Measurements from ENCODE around the gene ZAP70. TPM values are rescaled to one million over a fixed set of nuclear protein-coding genes. Genes with fewer than 3 reads are reported as not detected.

Gene ZAP70
- polyA plus RNA-seq, 1 donor (not counting 4 experiments of a cell fraction or from before 2014, with no cell fraction given): 1.6 TPM

DNA sequence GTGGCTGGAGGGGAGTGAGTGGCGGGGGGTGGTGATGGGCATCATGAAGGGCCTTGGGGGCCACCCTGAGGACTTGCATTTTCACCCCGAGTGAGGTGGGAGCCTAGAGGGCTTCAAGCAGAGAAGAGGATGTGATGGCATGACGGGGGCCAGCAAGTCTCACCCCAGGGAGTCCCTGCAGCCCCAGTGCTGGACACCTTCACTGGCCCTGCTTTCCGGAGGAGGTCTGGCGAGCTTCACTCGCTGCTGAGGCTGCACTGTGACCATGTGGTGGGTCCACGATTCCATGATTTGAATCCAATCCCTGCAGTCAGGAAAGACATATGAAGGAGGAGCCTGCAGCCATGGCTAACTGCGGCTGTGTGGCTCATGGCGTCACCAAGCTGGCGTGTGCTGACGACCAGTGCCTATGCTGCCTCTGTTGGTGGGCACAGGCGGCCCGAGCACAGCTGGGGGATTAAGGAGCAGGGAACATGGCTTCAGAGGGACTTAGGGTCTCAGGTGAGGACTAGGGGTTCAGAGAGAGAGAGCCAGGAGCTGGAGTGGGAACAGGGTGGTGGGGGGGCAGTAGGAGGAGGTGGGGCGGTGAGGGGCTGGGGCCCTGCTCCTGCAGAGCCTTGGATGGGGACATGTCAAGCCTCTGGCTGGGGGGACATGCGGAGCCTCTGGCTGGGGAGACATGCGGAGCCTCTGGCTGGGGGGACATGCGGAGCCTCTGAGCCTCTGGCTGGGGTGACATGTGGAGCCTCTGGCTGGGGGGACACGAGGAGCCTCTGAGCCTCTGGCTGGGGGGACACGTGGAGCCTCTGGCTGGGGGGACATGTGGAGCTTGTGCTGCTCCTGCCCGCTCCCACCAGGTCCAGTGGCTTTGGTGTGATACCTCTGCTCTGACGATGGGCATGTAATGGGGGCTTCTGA is 3.6 kb downstream of the ZAP70 start:
- Histone ChIP-seq H3K9me1 (ENCODE audit: control insufficient read depth, extremely low read depth, insufficient read depth, low read length) (no peaks in the 10 kb centered on the region), H3K4me3 (ENCODE audit: control insufficient read depth in 2 of 3, extremely low read depth in 1 of 3, insufficient read depth in 2 of 3, low read depth in 1 of 3, low read length in 3 of 3) (no peak overlapping the region), H3K4me2 (ENCODE audit: control insufficient read depth, extremely low read depth, insufficient read depth, low read depth, low read length) (no peak overlapping the region), H2AFZ (ENCODE audit: control insufficient read depth, low read length) (no peak overlapping the region), H3K9me3 (ENCODE audit: control insufficient read depth, low read depth, low read length) (no peaks in the 10 kb centered on the region), H3K27me3 (ENCODE audit: control insufficient read depth, extremely low read depth, insufficient read depth, low read length) (peaks cover 3% of the 10 kb centered on the region), H3K36me3 (ENCODE audit: control insufficient read depth in 2 of 2, extremely low read depth in 1 of 2, insufficient read depth in 2 of 2, low read length in 2 of 2) (no peaks in the 10 kb centered on the region), H3K4me1 (ENCODE audit: control insufficient read depth, extremely low read depth, insufficient read depth, low read length) (peaks cover 5% of the 10 kb centered on the region), H3K79me2 (ENCODE audit: control insufficient read depth, insufficient read depth, low read length) (no peaks in the 10 kb centered on the region), H3K27ac (ENCODE audit: control insufficient read depth, insufficient read depth, low read length) (no peak overlapping the region), H3K9ac (ENCODE audit: control insufficient read depth, extremely low read depth, insufficient read depth, low read length) (no peak overlapping the region), H4K20me1 (ENCODE audit: control insufficient read depth, extremely low read depth, insufficient read depth, low read length) (no peaks in the 10 kb centered on the region)
- TF ChIP-seq, protein P1, sequence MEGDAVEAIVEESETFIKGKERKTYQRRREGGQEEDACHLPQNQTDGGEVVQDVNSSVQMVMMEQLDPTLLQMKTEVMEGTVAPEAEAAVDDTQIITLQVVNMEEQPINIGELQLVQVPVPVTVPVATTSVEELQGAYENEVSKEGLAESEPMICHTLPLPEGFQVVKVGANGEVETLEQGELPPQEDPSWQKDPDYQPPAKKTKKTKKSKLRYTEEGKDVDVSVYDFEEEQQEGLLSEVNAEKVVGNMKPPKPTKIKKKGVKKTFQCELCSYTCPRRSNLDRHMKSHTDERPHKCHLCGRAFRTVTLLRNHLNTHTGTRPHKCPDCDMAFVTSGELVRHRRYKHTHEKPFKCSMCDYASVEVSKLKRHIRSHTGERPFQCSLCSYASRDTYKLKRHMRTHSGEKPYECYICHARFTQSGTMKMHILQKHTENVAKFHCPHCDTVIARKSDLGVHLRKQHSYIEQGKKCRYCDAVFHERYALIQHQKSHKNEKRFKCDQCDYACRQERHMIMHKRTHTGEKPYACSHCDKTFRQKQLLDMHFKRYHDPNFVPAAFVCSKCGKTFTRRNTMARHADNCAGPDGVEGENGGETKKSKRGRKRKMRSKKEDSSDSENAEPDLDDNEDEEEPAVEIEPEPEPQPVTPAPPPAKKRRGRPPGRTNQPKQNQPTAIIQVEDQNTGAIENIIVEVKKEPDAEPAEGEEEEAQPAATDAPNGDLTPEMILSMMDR (optimal IDR thresholded peaks at IDR 0.05 in 1 of 3, IDR thresholded peaks at IDR 0.05 in 1 of 3, conservative IDR thresholded peaks at IDR 0.05 in 1 of 3; ENCODE audit: extremely low read depth in 1 of 3, insufficient read depth in 2 of 3, low read length in 3 of 3): no peak
- TF ChIP-seq EZH2 (IDR thresholded peaks at IDR 0.05; ENCODE audit: low read length): no peak
- DNase-seq (ENCODE audit: low read depth, low spot score) (no peak), FAIRE-seq (no peak)
- dilution Hi-C loops (cut with MboI; ENCODE audit: extremely low pct_ligation_motif_present, low sequenced_read_pairs): no loop called here

DNA sequence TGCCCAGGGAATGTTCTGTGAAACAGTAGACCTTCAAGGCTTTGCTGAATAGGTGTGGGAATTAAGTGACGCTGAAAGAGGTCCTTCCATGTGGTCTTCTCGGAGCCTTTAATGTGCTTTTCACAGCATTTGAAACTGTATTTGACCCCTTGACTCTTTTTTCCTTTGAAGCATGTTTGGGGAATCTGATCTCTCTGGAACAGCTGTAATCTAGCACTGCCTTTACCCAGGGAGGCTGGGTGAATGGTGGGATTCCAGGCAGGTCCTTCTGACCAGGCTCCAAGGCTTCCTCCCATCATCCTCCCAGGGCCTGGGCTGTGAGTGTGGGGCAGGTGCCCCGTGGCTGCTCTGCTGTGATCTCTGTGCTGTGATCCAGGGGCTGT is 4.2 kb downstream of the ZAP70 start:
- Histone ChIP-seq H2AFZ (ENCODE audit: control insufficient read depth, low read length) (no peak overlapping the region), H3K9me1 (ENCODE audit: control insufficient read depth, extremely low read depth, insufficient read depth, low read length) (no peaks in the 10 kb centered on the region), H3K27me3 (ENCODE audit: control insufficient read depth, extremely low read depth, insufficient read depth, low read length) (peaks cover 3% of the 10 kb centered on the region), H4K20me1 (ENCODE audit: control insufficient read depth, extremely low read depth, insufficient read depth, low read length) (no peaks in the 10 kb centered on the region), H3K27ac (ENCODE audit: control insufficient read depth, insufficient read depth, low read length) (no peak overlapping the region), H3K4me2 (ENCODE audit: control insufficient read depth, extremely low read depth, insufficient read depth, low read depth, low read length) (no peak overlapping the region), H3K4me3 (ENCODE audit: control insufficient read depth in 2 of 3, extremely low read depth in 1 of 3, insufficient read depth in 2 of 3, low read depth in 1 of 3, low read length in 3 of 3) (no peak overlapping the region), H3K36me3 (ENCODE audit: control insufficient read depth in 2 of 2, extremely low read depth in 1 of 2, insufficient read depth in 2 of 2, low read length in 2 of 2) (no peaks in the 10 kb centered on the region), H3K79me2 (ENCODE audit: control insufficient read depth, insufficient read depth, low read length) (no peaks in the 10 kb centered on the region), H3K9ac (ENCODE audit: control insufficient read depth, extremely low read depth, insufficient read depth, low read length) (no peak overlapping the region), H3K4me1 (ENCODE audit: control insufficient read depth, extremely low read depth, insufficient read depth, low read length) (peaks cover 5% of the 10 kb centered on the region), H3K9me3 (ENCODE audit: control insufficient read depth, low read depth, low read length) (no peaks in the 10 kb centered on the region)
- TF ChIP-seq, protein P1 (optimal IDR thresholded peaks at IDR 0.05 in 1 of 3, IDR thresholded peaks at IDR 0.05 in 1 of 3, conservative IDR thresholded peaks at IDR 0.05 in 1 of 3; ENCODE audit: extremely low read depth in 1 of 3, insufficient read depth in 2 of 3, low read length in 3 of 3): no peak
- TF ChIP-seq EZH2 (IDR thresholded peaks at IDR 0.05; ENCODE audit: low read length): no peak
- DNase-seq (ENCODE audit: low read depth, low spot score) (no peak), FAIRE-seq (no peak)
- dilution Hi-C loops (cut with MboI; ENCODE audit: extremely low pct_ligation_motif_present, low sequenced_read_pairs): no loop called here

All from keratinocyte (primary cell).